PC-9 (cell line): ENCODE data around the gene SLC25A27.

ENCODE experiments used
- EZH2 ChIP-seq: fragments of 200-600 bp; sonication (generic); IDR thresholded peaks from 2 replicates; pipeline ENCODE4 v1.8.0; 2017; ENCODE audit warnings: antibody characterized with exemption, low read depth
- TF ChIP-seq, protein P1 (sequence below): fragments of 200-600 bp; sonication (generic); conservative IDR thresholded peaks from 2 replicates; pipeline ENCODE4 v1.6.1; 2017; ENCODE audit warnings: mixed run types, antibody characterized with exemption, mild to moderate bottlenecking, moderate library complexity

DNA sequence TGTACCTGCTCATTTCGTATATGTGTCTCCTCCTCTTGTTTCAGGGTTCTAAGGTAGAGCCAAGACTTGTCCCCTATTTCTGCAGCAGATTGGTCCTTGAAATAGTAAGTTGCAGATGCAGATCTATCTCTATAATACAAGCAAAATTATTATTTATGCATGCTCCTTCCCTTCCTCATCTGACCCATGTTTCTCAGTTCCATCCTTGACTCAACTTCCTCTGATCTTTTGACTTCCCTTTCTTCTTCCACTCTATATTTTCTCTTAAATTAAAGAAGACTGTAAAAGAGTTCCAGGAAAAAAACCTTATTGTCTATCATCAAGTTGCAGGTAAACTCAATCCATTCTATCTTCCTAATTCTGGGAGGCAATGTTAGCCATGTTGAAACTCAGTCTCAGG lies 58.7 kb downstream of the SLC25A27 start:
- TF ChIP-seq, protein P1, sequence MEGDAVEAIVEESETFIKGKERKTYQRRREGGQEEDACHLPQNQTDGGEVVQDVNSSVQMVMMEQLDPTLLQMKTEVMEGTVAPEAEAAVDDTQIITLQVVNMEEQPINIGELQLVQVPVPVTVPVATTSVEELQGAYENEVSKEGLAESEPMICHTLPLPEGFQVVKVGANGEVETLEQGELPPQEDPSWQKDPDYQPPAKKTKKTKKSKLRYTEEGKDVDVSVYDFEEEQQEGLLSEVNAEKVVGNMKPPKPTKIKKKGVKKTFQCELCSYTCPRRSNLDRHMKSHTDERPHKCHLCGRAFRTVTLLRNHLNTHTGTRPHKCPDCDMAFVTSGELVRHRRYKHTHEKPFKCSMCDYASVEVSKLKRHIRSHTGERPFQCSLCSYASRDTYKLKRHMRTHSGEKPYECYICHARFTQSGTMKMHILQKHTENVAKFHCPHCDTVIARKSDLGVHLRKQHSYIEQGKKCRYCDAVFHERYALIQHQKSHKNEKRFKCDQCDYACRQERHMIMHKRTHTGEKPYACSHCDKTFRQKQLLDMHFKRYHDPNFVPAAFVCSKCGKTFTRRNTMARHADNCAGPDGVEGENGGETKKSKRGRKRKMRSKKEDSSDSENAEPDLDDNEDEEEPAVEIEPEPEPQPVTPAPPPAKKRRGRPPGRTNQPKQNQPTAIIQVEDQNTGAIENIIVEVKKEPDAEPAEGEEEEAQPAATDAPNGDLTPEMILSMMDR = no peak
- TF ChIP-seq EZH2 = no peak
